ENCODE measurements around the gene PIK3R5.

Gene PIK3R5

DNA sequence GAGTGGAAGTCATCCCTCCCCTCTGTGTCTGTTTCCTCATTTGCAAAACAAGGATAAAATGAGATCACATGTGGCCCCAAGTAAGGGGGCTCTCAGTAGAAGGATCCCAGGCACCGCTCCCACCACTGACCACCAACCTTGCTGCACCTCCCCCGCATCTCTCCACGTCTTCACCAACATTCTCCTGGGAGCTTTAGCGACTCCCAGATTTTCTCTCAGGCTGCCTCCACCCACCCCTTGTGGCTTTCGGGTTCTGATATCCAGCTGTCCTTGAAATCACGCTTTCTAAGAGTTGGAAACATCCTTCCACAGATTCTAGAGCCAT lies 39.4 kb upstream of the PIK3R5 start:
- no peak for DNase-seq (ENCODE audit: low read depth)
- TF ChIP-seq, protein P1, sequence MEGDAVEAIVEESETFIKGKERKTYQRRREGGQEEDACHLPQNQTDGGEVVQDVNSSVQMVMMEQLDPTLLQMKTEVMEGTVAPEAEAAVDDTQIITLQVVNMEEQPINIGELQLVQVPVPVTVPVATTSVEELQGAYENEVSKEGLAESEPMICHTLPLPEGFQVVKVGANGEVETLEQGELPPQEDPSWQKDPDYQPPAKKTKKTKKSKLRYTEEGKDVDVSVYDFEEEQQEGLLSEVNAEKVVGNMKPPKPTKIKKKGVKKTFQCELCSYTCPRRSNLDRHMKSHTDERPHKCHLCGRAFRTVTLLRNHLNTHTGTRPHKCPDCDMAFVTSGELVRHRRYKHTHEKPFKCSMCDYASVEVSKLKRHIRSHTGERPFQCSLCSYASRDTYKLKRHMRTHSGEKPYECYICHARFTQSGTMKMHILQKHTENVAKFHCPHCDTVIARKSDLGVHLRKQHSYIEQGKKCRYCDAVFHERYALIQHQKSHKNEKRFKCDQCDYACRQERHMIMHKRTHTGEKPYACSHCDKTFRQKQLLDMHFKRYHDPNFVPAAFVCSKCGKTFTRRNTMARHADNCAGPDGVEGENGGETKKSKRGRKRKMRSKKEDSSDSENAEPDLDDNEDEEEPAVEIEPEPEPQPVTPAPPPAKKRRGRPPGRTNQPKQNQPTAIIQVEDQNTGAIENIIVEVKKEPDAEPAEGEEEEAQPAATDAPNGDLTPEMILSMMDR (IDR thresholded peaks at IDR 0.05; ENCODE audit: insufficient read depth, low read depth, low read length, missing control alignments): no peak
- H3K4me3 ChIP-seq (ENCODE audit: low read depth, low read length): no peak overlapping the region

DNA sequence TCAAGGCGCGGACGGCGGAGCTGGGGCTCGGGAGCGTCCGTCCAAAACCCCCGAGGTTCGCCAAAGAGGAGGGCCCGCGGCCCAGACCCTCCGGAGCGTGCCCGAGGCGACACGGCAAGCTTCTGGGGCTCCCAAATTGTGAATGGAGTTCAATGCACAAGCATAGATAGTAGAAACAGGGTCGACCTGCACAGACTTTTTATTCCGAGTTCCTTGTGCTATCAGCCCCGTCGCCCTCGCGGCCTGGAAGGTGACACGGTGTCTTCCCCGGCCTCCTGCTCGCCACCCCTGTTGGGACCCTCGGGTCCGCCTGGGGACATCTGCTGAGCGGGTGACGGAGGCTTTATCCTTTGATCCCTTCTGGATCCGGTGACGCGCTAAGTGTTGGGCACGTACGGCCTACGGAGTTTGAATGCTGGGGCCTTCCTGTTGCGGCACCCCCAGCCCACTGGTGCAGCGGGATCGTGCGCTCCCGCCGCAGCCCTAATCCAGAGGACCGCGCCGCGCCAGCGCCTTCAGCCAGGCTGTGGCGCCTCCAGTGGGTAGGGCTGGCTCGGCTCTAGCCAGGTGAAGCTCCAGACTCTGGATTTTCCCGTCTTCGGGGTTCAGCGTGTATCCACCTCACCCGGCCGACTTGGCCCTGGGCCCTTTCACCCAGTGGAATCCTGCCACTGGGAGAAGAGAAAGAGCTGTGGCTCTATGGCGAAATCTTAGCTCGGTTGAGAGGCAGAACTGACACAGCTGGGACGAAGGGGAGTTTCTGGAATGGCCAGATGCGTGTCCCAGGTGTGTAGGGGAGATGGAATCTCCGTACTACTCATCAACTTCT lies 38.8 kb upstream of the PIK3R5 start:
- DNase-seq (ENCODE audit: low read depth): no peak
- no peak overlapping the region for H3K4me3 ChIP-seq (ENCODE audit: low read depth, low read length)
- TF ChIP-seq, protein P1 (IDR thresholded peaks at IDR 0.05; ENCODE audit: insufficient read depth, low read depth, low read length, missing control alignments): no peak

DNA sequence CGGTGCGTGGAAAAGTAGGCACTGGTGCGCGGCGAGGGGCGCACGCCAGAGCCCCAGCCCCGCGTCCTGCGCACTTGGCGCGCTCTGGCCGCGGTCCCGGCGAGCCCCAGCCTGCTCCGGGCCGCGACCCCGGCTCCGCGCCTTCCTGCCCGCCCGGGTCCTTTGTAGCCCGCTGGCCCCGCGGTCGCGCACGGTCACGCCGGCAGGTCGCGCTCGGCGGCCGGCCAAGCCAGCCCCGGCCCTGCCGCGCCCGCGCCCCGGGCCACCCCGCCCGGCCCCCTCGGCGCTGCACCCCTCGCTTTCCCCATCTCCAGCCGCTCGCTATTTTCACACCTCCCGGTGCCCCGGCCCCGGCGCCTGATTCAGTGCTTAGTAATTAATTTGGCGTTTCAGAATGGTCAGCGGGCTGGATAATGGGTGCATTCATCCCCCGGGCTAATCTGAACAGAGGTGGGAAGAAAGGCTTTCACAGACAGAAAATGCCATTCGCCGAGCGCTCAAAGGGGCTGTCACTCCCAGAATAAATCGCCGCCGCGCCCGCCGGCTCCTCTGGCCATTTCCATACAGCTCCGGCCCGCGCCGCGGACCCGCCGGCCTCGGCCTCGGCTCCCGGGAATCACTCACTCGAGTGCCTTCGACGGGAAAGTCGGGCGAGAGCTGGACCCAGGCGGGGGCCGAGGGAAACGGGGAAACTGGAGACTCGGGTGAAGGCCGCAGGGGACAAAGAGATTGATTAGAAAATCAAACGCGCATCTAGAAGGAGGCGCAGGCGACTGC lies 38.0 kb upstream of the PIK3R5 start:
- peak overlapping the region; percentile 50 for H3K4me3 ChIP-seq (ENCODE audit: low read depth, low read length)
- no peak for DNase-seq (ENCODE audit: low read depth)
- TF ChIP-seq, protein P1 (IDR thresholded peaks at IDR 0.05; ENCODE audit: insufficient read depth, low read depth, low read length, missing control alignments): no peak

DNA sequence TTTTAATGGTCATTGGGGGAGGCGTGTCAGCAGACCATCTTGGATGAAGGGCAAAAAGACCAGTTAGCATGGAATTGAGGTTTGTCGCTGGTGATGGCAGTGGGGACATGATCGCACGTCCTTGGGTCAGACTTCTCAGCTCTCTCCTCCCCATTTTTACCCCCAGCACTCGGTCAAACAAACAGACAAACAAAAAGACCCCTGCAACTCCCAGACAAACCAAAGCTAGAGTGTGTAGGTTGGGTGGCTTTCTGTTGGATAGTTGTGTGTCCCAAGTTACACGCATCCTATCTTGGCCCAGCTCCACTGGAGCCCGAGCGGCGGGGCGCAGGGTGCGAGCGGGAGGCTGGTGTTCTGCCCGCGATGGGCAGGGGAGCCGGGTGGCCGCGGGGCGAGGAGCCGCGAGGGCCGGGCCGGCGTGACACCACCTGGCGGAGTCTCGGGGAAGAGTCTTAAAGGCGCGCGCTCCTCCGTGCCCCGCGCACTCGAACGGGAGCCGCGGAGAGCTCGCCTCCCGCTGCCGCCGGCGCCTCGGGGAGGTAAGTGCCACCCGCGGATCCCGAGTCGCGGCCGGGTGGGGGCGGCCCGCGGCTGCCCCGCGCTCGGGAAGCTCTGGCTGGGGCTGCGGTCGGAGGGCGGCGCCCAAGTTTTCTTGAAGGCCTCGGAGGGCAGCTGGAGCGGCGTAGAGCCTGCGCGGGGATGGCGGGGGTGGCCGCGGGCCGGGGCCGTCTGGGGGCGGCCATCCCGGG lies 37.3 kb upstream of the PIK3R5 start:
- peak; percentile 57 for DNase-seq (ENCODE audit: low read depth)
- TF ChIP-seq, protein P1 (IDR thresholded peaks at IDR 0.05; ENCODE audit: insufficient read depth, low read depth, low read length, missing control alignments): peak; percentile 51
- H3K4me3 ChIP-seq (ENCODE audit: low read depth, low read length): peak overlapping the region; percentile 50

DNA sequence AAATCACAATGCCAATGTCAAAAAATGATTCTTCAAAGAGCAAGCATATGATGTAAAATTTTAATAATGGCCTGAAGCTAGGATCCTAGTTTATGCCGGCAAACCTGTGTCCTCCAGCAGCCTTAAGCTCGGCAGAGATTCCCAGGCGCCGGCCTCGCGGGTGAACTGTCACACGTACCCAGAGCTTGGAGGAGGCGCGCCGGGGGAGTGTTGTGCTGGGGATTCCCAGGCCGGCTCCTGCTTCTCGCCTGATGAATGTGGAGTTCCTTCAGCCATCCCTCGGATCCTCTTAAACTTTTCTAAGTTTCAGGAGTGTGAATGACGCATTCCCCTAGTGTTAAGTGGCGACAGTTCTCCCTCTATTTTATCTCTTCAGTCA lies 36.7 kb upstream of the PIK3R5 start:
- DNase-seq (ENCODE audit: low read depth): no peak
- H3K4me3 ChIP-seq (ENCODE audit: low read depth, low read length): no peak overlapping the region; the same call in 1 of the 2 replicates
- TF ChIP-seq, protein P1 (IDR thresholded peaks at IDR 0.05; ENCODE audit: insufficient read depth, low read depth, low read length, missing control alignments): no peak

- TF ChIP-seq, protein P1 (IDR thresholded peaks at IDR 0.05; ENCODE audit: insufficient read depth, low read depth, low read length, missing control alignments): no peak
- no peak overlapping the region for H3K4me3 ChIP-seq (ENCODE audit: low read depth, low read length)
- DNase-seq (ENCODE audit: low read depth): no peak
Observed at GRCh38 chr17:9001559-9001958, 36.1 kb upstream of the PIK3R5 start.
